SU-DHL-6 (cell line): ENCODE data around the gene ABCA4.

ENCODE experiments used
- H2AFZ ChIP-seq: fragments of 200-600 bp; sonication (generic); 2 replicates; pipeline ENCODE4 v1.6.1; 2014; ENCODE audit warnings: low read depth, mild to moderate bottlenecking, moderate library complexity, mixed read lengths, antibody characterized with exemption, low read length; ENCODE audit not compliant: severe bottlenecking
- H3F3A ChIP-seq: fragments of 200-600 bp; shearing (Covaris generic); 2 replicates; pipeline ENCODE4 v1.6.0; 2016; ENCODE audit warnings: antibody characterized with exemption, mild to moderate bottlenecking; ENCODE audit not compliant: insufficient read depth
- H3K27ac ChIP-seq: fragments of 200-600 bp; sonication (generic); 2 replicates; pipeline ENCODE4 v1.5.1; 2016; ENCODE audit warnings: low read depth, mild to moderate bottlenecking, low read length, moderate library complexity, mixed read lengths
- H3K27me3 ChIP-seq: fragments of 200-600 bp; sonication (generic), shearing (Covaris generic); 2 replicates; pipeline ENCODE4 v1.6.0; 2014; ENCODE audit warnings: mild to moderate bottlenecking, low read length
- H3K36me3 ChIP-seq: fragments of 200-600 bp; sonication (generic); 2 replicates; pipeline ENCODE4 v1.6.1; 2014; ENCODE audit warnings: mild to moderate bottlenecking, low read length, mixed read lengths
- H3K4me2 ChIP-seq: fragments of 300-600, 200-600 bp; shearing (Covaris generic), sonication (generic); 2 replicates; pipeline ENCODE4 v1.6.0; 2014; ENCODE audit warnings: low read length, low read depth, mild to moderate bottlenecking; ENCODE audit not compliant: poor library complexity, severe bottlenecking
- H3K4me3 ChIP-seq: fragments of 200-600 bp; sonication (generic); 2 replicates; pipeline ENCODE4 v1.5.1; 2014; ENCODE audit warnings: antibody characterized with exemption, low read length, mild to moderate bottlenecking, mixed read lengths; ENCODE audit not compliant: insufficient read depth, poor library complexity, severe bottlenecking
- H3K79me2 ChIP-seq: fragments of 200-600 bp; sonication (generic); 2 replicates; pipeline ENCODE4 v1.6.1; 2014; ENCODE audit warnings: mild to moderate bottlenecking, low read length, moderate library complexity; ENCODE audit not compliant: insufficient read depth
- H3K9ac ChIP-seq: fragments of 200-600 bp; sonication (generic); 2 replicates; pipeline ENCODE4 v1.7.0; 2014; ENCODE audit warnings: mild to moderate bottlenecking, low read length
- H3K9me2 ChIP-seq: fragments of 200-600 bp; sonication (generic); replicated peaks from 2 replicates; pipeline ENCODE4 v1.6.1; 2014; ENCODE audit warnings: low read length; ENCODE audit not compliant: insufficient read depth
- H3K9me3 ChIP-seq: fragments of 200-600 bp; sonication (generic); 2 replicates; pipeline ENCODE4 v1.6.1; 2014; ENCODE audit warnings: low read length, mixed read lengths; ENCODE audit not compliant: insufficient read depth
- H4K20me1 ChIP-seq: fragments of 200-600 bp; sonication (generic); 2 replicates; pipeline ENCODE4 v1.6.1; 2014; ENCODE audit warnings: low read depth, mild to moderate bottlenecking, antibody characterized with exemption, low read length, moderate library complexity, mixed read lengths
- CTCF ChIP-seq: fragments of 200-600 bp; sonication (generic); IDR thresholded peaks from one replicate; pipeline ENCODE4 v1.5.1; 2017; ENCODE audit warnings: antibody characterized with exemption, mild to moderate bottlenecking, low read length, moderate library complexity; ENCODE audit not compliant: insufficient read depth, poor library complexity, severe bottlenecking
- EZH2phosphoT487 ChIP-seq: fragments of 200-600 bp; sonication (generic), shearing (Covaris generic); conservative IDR thresholded peaks from 2 replicates; pipeline ENCODE4 v1.6.1; 2018; ENCODE audit warnings: mild to moderate bottlenecking, antibody characterized with exemption, low read length, moderate library complexity, mixed read lengths

ABCA4 gene

GRCh38 chr1:94103608-94104007, 17.3 kb downstream of the ABCA4 start:
- no peaks in the 10 kb centered on the region for H3K9me3 ChIP-seq
- no peaks in the 10 kb centered on the region for H3K79me2 ChIP-seq
- H3K9me2 ChIP-seq = no peaks in the 10 kb centered on the region
- no peak overlapping the region for H2AFZ ChIP-seq
- no peaks in the 10 kb centered on the region for H4K20me1 ChIP-seq
- no peak overlapping the region for H3K4me3 ChIP-seq
- H3K27ac ChIP-seq = no peak overlapping the region
- H3K4me2 ChIP-seq = no peak overlapping the region
- H3K27me3 ChIP-seq = no peaks in the 10 kb centered on the region
- TF ChIP-seq CTCF (no peak), EZH2phosphoT487 (no peak)
- no peaks in the 10 kb centered on the region for H3K36me3 ChIP-seq
- no peaks in the 10 kb centered on the region for H3F3A ChIP-seq
- no peak overlapping the region for H3K9ac ChIP-seq

- H3K4me3 ChIP-seq = no peak overlapping the region
- no peak overlapping the region for H3K27ac ChIP-seq
- H3F3A ChIP-seq = no peaks in the 10 kb centered on the region
- H3K9me3 ChIP-seq = no peaks in the 10 kb centered on the region
- H3K4me2 ChIP-seq = no peak overlapping the region
- no peak overlapping the region for H2AFZ ChIP-seq
- no peaks in the 10 kb centered on the region for H3K27me3 ChIP-seq
- no peak for TF ChIP-seq CTCF
- TF ChIP-seq EZH2phosphoT487 = no peak
- H3K36me3 ChIP-seq = no peaks in the 10 kb centered on the region
- H3K9me2 ChIP-seq = no peaks in the 10 kb centered on the region
- no peak overlapping the region for H3K9ac ChIP-seq
- H4K20me1 ChIP-seq = no peaks in the 10 kb centered on the region
- no peaks in the 10 kb centered on the region for H3K79me2 ChIP-seq
These were observed 19.1 kb downstream of the ABCA4 start for GRCh38 chr1:94101613-94102525.

GRCh38 chr1:94100785-94101612, 19.9 kb downstream of the ABCA4 start:
- no peaks in the 10 kb centered on the region for H4K20me1 ChIP-seq
- H2AFZ ChIP-seq = no peak overlapping the region
- H3K9me2 ChIP-seq = no peaks in the 10 kb centered on the region
- H3K79me2 ChIP-seq = no peaks in the 10 kb centered on the region
- no peaks in the 10 kb centered on the region for H3K36me3 ChIP-seq
- no peak overlapping the region for H3K9ac ChIP-seq
- TF ChIP-seq CTCF (no peak), EZH2phosphoT487 (no peak)
- no peaks in the 10 kb centered on the region for H3K27me3 ChIP-seq
- H3K4me2 ChIP-seq = no peak overlapping the region
- no peak overlapping the region for H3K4me3 ChIP-seq
- H3F3A ChIP-seq = no peaks in the 10 kb centered on the region
- H3K9me3 ChIP-seq = no peaks in the 10 kb centered on the region
- no peak overlapping the region for H3K27ac ChIP-seq
